ENCODE measurements around the gene MEG3.

- TF ChIP-seq JUN (CRISPR knock-in tag; IDR thresholded peaks at IDR 0.05) = no peak
- TF ChIP-seq, protein P1, sequence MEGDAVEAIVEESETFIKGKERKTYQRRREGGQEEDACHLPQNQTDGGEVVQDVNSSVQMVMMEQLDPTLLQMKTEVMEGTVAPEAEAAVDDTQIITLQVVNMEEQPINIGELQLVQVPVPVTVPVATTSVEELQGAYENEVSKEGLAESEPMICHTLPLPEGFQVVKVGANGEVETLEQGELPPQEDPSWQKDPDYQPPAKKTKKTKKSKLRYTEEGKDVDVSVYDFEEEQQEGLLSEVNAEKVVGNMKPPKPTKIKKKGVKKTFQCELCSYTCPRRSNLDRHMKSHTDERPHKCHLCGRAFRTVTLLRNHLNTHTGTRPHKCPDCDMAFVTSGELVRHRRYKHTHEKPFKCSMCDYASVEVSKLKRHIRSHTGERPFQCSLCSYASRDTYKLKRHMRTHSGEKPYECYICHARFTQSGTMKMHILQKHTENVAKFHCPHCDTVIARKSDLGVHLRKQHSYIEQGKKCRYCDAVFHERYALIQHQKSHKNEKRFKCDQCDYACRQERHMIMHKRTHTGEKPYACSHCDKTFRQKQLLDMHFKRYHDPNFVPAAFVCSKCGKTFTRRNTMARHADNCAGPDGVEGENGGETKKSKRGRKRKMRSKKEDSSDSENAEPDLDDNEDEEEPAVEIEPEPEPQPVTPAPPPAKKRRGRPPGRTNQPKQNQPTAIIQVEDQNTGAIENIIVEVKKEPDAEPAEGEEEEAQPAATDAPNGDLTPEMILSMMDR (IDR thresholded peaks at IDR 0.05) = no peak
- no peak for TF ChIP-seq CBFB (CRISPR knock-in tag; IDR thresholded peaks at IDR 0.05; ENCODE audit: low read depth)
- no peak for TF ChIP-seq HMGXB4 (CRISPR knock-in tag; IDR thresholded peaks at IDR 0.05)
- no peak for TF ChIP-seq ZNF281 (CRISPR knock-in tag; IDR thresholded peaks at IDR 0.05)
- no peak for TF ChIP-seq PREB (CRISPR knock-in tag; IDR thresholded peaks at IDR 0.05; ENCODE audit: borderline replicate concordance)
- TF ChIP-seq TEAD4 (CRISPR knock-in tag; IDR thresholded peaks at IDR 0.05) = no peak
Observed at GRCh38 chr14:100904307-100905087, 78.6 kb downstream of the MEG3 start.
